GM12874 (cell line): ENCODE data around the gene GYS1.

ENCODE experiments used
- CTCF ChIP-seq: IDR thresholded peaks from 2 replicates; pipeline ENCODE4 v1.5.1; 2011; ENCODE audit warnings: low read depth, mild to moderate bottlenecking, control low read depth, low read length, moderate library complexity; ENCODE audit not compliant: insufficient read depth

The GYS1 gene

GRCh38 chr19:48990400-48990799, 2.7 kb downstream of the GYS1 start:
- no peak for TF ChIP-seq CTCF

- no peak for TF ChIP-seq CTCF
Measured at GRCh38 chr19:48989701-48990291, 3.3 kb downstream of the GYS1 start.

- no peak for TF ChIP-seq CTCF
Measured at GRCh38 chr19:48988860-48989259, 4.2 kb downstream of the GYS1 start.

GRCh38 chr19:48988286-48988685, 4.8 kb downstream of the GYS1 start:
- no peak for TF ChIP-seq CTCF

- no peak for TF ChIP-seq CTCF
Measured at GRCh38 chr19:48987323-48987722, 5.8 kb downstream of the GYS1 start.

- no peak for TF ChIP-seq CTCF
Measured at GRCh38 chr19:48986211-48986610, 6.9 kb downstream of the GYS1 start.

- TF ChIP-seq CTCF = no peak
Measured at GRCh38 chr19:48985711-48986110, 7.4 kb downstream of the GYS1 start.

GRCh38 chr19:48982280-48982679, 10.8 kb downstream of the GYS1 start:
- no peak for TF ChIP-seq CTCF
